Stimulated activated CD8-positive, alpha-beta memory T cell treated with anti-CD3 and anti-CD28 coated beads, Interleukin-7, amount 100 ng/mL, for 24 hours (primary cell): ENCODE results near the gene PLA2G12A.
A peak's percentile ranks its signal among the peaks of the same experiment; 100 is the strongest.

Source experiments
- DNase-seq: peaks from one replicate; pipeline ENCODE4 v3.0.0-alpha.2; 2020; ENCODE audit warnings: low read depth

Gene PLA2G12A

GRCh38 chr4:109729718-109730618 lies at the start of gene PLA2G12A:
Gene PLA2G12A, minus strand, starts transcription at chr4:109730070. Its CDS starts 261 bp downstream, at chr4:109729809.
- peak; percentile 31 for DNase-seq

GRCh38 chr4:109764789-109765402 lies 35.0 kb upstream of the PLA2G12A start:
- no peak for DNase-seq

GRCh38 chr4:109764376-109764775 lies 34.5 kb upstream of the PLA2G12A start:
- no peak for DNase-seq

- DNase-seq = no peak
Observed at GRCh38 chr4:109760682-109761081, 30.8 kb upstream of the PLA2G12A start.

GRCh38 chr4:109755656-109756055 lies 25.8 kb upstream of the PLA2G12A start:
- DNase-seq = no peak

GRCh38 chr4:109754093-109754857 lies 24.4 kb upstream of the PLA2G12A start:
- DNase-seq = no peak

GRCh38 chr4:109752525-109752924 lies 22.7 kb upstream of the PLA2G12A start:
- DNase-seq = no peak

GRCh38 chr4:109751852-109752251 lies 22.0 kb upstream of the PLA2G12A start:
- DNase-seq = no peak

GRCh38 chr4:109750652-109751244 lies 20.9 kb upstream of the PLA2G12A start:
- DNase-seq = no peak

GRCh38 chr4:109749388-109750082 lies 19.7 kb upstream of the PLA2G12A start:
- no peak for DNase-seq

- DNase-seq = no peak
Observed at GRCh38 chr4:109748114-109748513, 18.2 kb upstream of the PLA2G12A start.

GRCh38 chr4:109746728-109747127 lies 16.9 kb upstream of the PLA2G12A start:
- no peak for DNase-seq

GRCh38 chr4:109745830-109746229 lies 16.0 kb upstream of the PLA2G12A start:
- DNase-seq = no peak

- DNase-seq = no peak
Observed at GRCh38 chr4:109739547-109739946, 9.7 kb upstream of the PLA2G12A start.

GRCh38 chr4:109738104-109738872 lies 8.4 kb upstream of the PLA2G12A start:
- DNase-seq = no peak

- no peak for DNase-seq
Observed at GRCh38 chr4:109735566-109736365, 5.9 kb upstream of the PLA2G12A start.

GRCh38 chr4:109733728-109734127 lies 3.9 kb upstream of the PLA2G12A start:
- no peak for DNase-seq

GRCh38 chr4:109730619-109731545 lies 1.0 kb upstream of the PLA2G12A start:
- DNase-seq = no peak
